Effector memory CD8-positive, alpha-beta T cell (primary cell): ENCODE measurements around the gene ANKRD37.

ENCODE experiments used
- ATAC-seq: fragments of 150-1000 bp; cut with Tn5 transposase; replicated peaks from 2 replicates; pipeline ENCODE4 v1.10.0; 2021; ENCODE audit warnings: mild to moderate bottlenecking, moderate library complexity
- DNase-seq, 3 experiments: peaks; one replicate each; pipeline ENCODE4 v3.0.0; 2021
- H3K27ac Mint-ChIP-seq, 2 donors: one replicate each; pipeline ENCODE4 v1.8.0; 2022; ENCODE audit warnings: mild to moderate bottlenecking in 2 of 2, mixed read lengths in 2 of 2, moderate library complexity in 2 of 2
- H3K27me3 Mint-ChIP-seq, 2 donors: one replicate each; pipeline ENCODE4 v1.8.0; 2022; ENCODE audit warnings: mixed read lengths in 2 of 2
- H3K36me3 Mint-ChIP-seq: one replicate; pipeline ENCODE4 v1.8.0; 2022; ENCODE audit warnings: mild to moderate bottlenecking, moderate library complexity, mixed read lengths; ENCODE audit not compliant: insufficient read depth
- H3K4me1 Mint-ChIP-seq, 2 donors: one replicate each; pipeline ENCODE4 v1.8.0; 2022; ENCODE audit warnings: low read depth in 2 of 2, mixed read lengths in 2 of 2
- H3K4me3 Mint-ChIP-seq, 2 donors: one replicate each; pipeline ENCODE4 v1.8.0; 2022; ENCODE audit warnings: mild to moderate bottlenecking in 2 of 2, mixed read lengths in 2 of 2, moderate library complexity in 2 of 2
- H3K9me3 Mint-ChIP-seq, 2 donors: one replicate each; pipeline ENCODE4 v1.8.0; 2022; ENCODE audit warnings: mixed read lengths in 2 of 2

The ANKRD37 gene

GRCh38 chr4:185384930-185385331 is 11.7 kb upstream of the ANKRD37 start:
- no peak for ATAC-seq
- Mint-ChIP-seq H3K27ac (peak overlapping the region in 1 of 2 donors; percentile 63), H3K4me3 (no peak overlapping the region), H3K36me3 (no peaks in the 10 kb centered on the region), H3K9me3 (peaks cover 0 to 11% of the 10 kb centered on the region in 2 donors), H3K4me1 (peaks cover 0 to 8% of the 10 kb centered on the region in 2 donors), H3K27me3 (no peaks in the 10 kb centered on the region)
- no peak for DNase-seq

GRCh38 chr4:185387957-185388356 is 8.7 kb upstream of the ANKRD37 start:
- Mint-ChIP-seq H3K4me3 (no peak overlapping the region), H3K27me3 (no peaks in the 10 kb centered on the region), H3K9me3 (no peaks in the 10 kb centered on the region), H3K4me1 (peaks cover 0 to 8% of the 10 kb centered on the region in 2 donors), H3K36me3 (no peaks in the 10 kb centered on the region), H3K27ac (no peak overlapping the region)
- DNase-seq (no peak), ATAC-seq (no peak)

- H3K4me1 Mint-ChIP-seq, result peaks cover 8 to 13% of the 10 kb centered on the region in 2 donors
- DNase-seq (no peak), ATAC-seq (no peak)
- no peaks in the 10 kb centered on the region for H3K9me3 Mint-ChIP-seq
- no peaks in the 10 kb centered on the region for H3K27me3 Mint-ChIP-seq
- peaks cover 8% of the 10 kb centered on the region for H3K36me3 Mint-ChIP-seq
- H3K4me3 Mint-ChIP-seq, result no peak overlapping the region
- peak overlapping the region in 1 of 2 donors; percentile 32 for H3K27ac Mint-ChIP-seq
Measured at GRCh38 chr4:185390941-185391340, 5.7 kb upstream of the ANKRD37 start.

GRCh38 chr4:185392156-185392555 is 4.5 kb upstream of the ANKRD37 start:
- H3K27me3 Mint-ChIP-seq, result no peaks in the 10 kb centered on the region

GRCh38 chr4:185394568-185395237 is 1.9 kb upstream of the ANKRD37 start:
- no peaks in the 10 kb centered on the region for H3K9me3 Mint-ChIP-seq
- peaks cover 13 to 24% of the 10 kb centered on the region in 2 donors for H3K4me1 Mint-ChIP-seq
- peaks cover 23% of the 10 kb centered on the region for H3K36me3 Mint-ChIP-seq
- H3K4me3 Mint-ChIP-seq, result peak overlapping the region; percentile 92 to 97
- DNase-seq (no peak), ATAC-seq (no peak)
- peak overlapping the region; percentile 97 to 98 for H3K27ac Mint-ChIP-seq
- no peaks in the 10 kb centered on the region for H3K27me3 Mint-ChIP-seq

More at GRCh38 chr4:185392156-185392555, 4.5 kb upstream of the ANKRD37 start:
- Mint-ChIP-seq H3K4me3 (no peak overlapping the region), H3K27ac (no peak overlapping the region), H3K36me3 (peaks cover 20% of the 10 kb centered on the region), H3K9me3 (no peaks in the 10 kb centered on the region), H3K4me1 (peaks cover 12 to 19% of the 10 kb centered on the region in 2 donors)
- no peak for ATAC-seq
- no peak for DNase-seq

- Mint-ChIP-seq H3K36me3 (peaks cover 29% of the 10 kb centered on the region), H3K27me3 (no peaks in the 10 kb centered on the region), H3K27ac (peak within 1 kb of the TSS; percentile 97 to 98), H3K4me1 (peaks cover 13 to 24% of the 10 kb centered on the region in 2 donors), H3K9me3 (no peaks in the 10 kb centered on the region), H3K4me3 (peak within 1 kb of the TSS; percentile 92 to 97)
- ATAC-seq, result no peak
- DNase-seq, result no peak
Measured at GRCh38 chr4:185395238-185395955, 1.2 kb upstream of the ANKRD37 start, which contains the start of gene LRP2BP. TSS of gene LRP2BP (minus strand) at chr4:185395924. CDS start at chr4:185378186, 17,738 bp downstream.

- H3K36me3 Mint-ChIP-seq, result peaks cover 33% of the 10 kb centered on the region
- ATAC-seq (peak; percentile 88), DNase-seq (peak; percentile 92 to 96 (median 96))
- H3K4me3 Mint-ChIP-seq, result peak overlapping the region; percentile 92 to 97
- peak overlapping the region; percentile 97 to 98 for H3K27ac Mint-ChIP-seq
- H3K4me1 Mint-ChIP-seq, result peaks cover 13 to 24% of the 10 kb centered on the region in 2 donors
- no peaks in the 10 kb centered on the region for H3K9me3 Mint-ChIP-seq
- H3K27me3 Mint-ChIP-seq, result no peaks in the 10 kb centered on the region
Measured at GRCh38 chr4:185395956-185396723, 501 bp upstream of the ANKRD37 start.

- Mint-ChIP-seq H3K27ac (peak overlapping the region in 1 of 2 donors; percentile 16), H3K4me1 (peaks cover 13 to 24% of the 10 kb centered on the region in 2 donors), H3K27me3 (no peaks in the 10 kb centered on the region), H3K4me3 (no peak overlapping the region), H3K9me3 (no peaks in the 10 kb centered on the region), H3K36me3 (peaks cover 30% of the 10 kb centered on the region)
- no peak for ATAC-seq
- DNase-seq, result no peak
Measured at GRCh38 chr4:185398618-185399017, 2.0 kb downstream of the ANKRD37 start.

- Mint-ChIP-seq H3K27me3 (no peaks in the 10 kb centered on the region), H3K27ac (no peak overlapping the region), H3K36me3 (peaks cover 37% of the 10 kb centered on the region), H3K4me3 (no peak overlapping the region), H3K4me1 (peaks cover 11 to 22% of the 10 kb centered on the region in 2 donors), H3K9me3 (no peaks in the 10 kb centered on the region)
- ATAC-seq (no peak), DNase-seq (no peak)
Measured at GRCh38 chr4:185399466-185399865, 2.8 kb downstream of the ANKRD37 start.

GRCh38 chr4:185404031-185404430 is 7.4 kb downstream of the ANKRD37 start:
- H3K36me3 Mint-ChIP-seq, result peaks cover 55% of the 10 kb centered on the region
- ATAC-seq (no peak), DNase-seq (no peak)
- H3K9me3 Mint-ChIP-seq, result no peaks in the 10 kb centered on the region
- no peaks in the 10 kb centered on the region for H3K27me3 Mint-ChIP-seq
- no peaks in the 10 kb centered on the region for H3K4me1 Mint-ChIP-seq
- no peak overlapping the region for H3K4me3 Mint-ChIP-seq
- H3K27ac Mint-ChIP-seq, result peak overlapping the region in 1 of 2 donors; percentile 28

- DNase-seq (no peak), ATAC-seq (no peak)
- peaks cover 49% of the 10 kb centered on the region for H3K36me3 Mint-ChIP-seq
- peak overlapping the region in 1 of 2 donors; percentile 57 for H3K27ac Mint-ChIP-seq
- no peaks in the 10 kb centered on the region for H3K27me3 Mint-ChIP-seq
- no peak overlapping the region for H3K4me3 Mint-ChIP-seq
- H3K9me3 Mint-ChIP-seq, result no peaks in the 10 kb centered on the region
- no peaks in the 10 kb centered on the region for H3K4me1 Mint-ChIP-seq
Measured at GRCh38 chr4:185405296-185405999, 8.8 kb downstream of the ANKRD37 start.

GRCh38 chr4:185408432-185408831 is 11.8 kb downstream of the ANKRD37 start:
- no peaks in the 10 kb centered on the region for H3K27me3 Mint-ChIP-seq
- no peaks in the 10 kb centered on the region for H3K9me3 Mint-ChIP-seq
- H3K27ac Mint-ChIP-seq, result peak overlapping the region in 1 of 2 donors; percentile 81
- ATAC-seq (no peak), DNase-seq (no peak)
- no peaks in the 10 kb centered on the region for H3K4me1 Mint-ChIP-seq
- H3K4me3 Mint-ChIP-seq, result no peak overlapping the region
- peaks cover 45% of the 10 kb centered on the region for H3K36me3 Mint-ChIP-seq

GRCh38 chr4:185411849-185412248 is 15.2 kb downstream of the ANKRD37 start:
- Mint-ChIP-seq H3K4me3 (no peak overlapping the region), H3K9me3 (no peaks in the 10 kb centered on the region), H3K27me3 (no peaks in the 10 kb centered on the region), H3K27ac (no peak overlapping the region), H3K4me1 (no peaks in the 10 kb centered on the region), H3K36me3 (peaks cover 30% of the 10 kb centered on the region)
- no peak for ATAC-seq
- no peak for DNase-seq
